Mucosa of descending colon (tissue), 3 donors: Measurements from ENCODE around the gene SH3BGR. TPM values are rescaled to one million over a fixed set of nuclear protein-coding genes. Genes with fewer than 3 reads are reported as not detected.

Experiments
- ATAC-seq: fragments of 200-7000 bp; cut with Tn5 transposase; one replicate; pipeline ENCODE4 v1.9.1; 2020; ENCODE audit warnings: mild to moderate bottlenecking, moderate library complexity
- DNase-seq, 3 donors: peaks; one replicate each; pipeline ENCODE4 v3.0.0-alpha.2; 2020
- H3K36me3 ChIP-seq: fragments of 200-600 bp; one replicate; pipeline ENCODE4 v1.8.0; 2021; ENCODE audit warnings: low read depth, mild to moderate bottlenecking
- H3K4me1 ChIP-seq: fragments of 200-600 bp; one replicate; pipeline ENCODE4 v1.8.0; 2021; ENCODE audit warnings: low read depth, mild to moderate bottlenecking
- H3K4me3 ChIP-seq: fragments of 200-600 bp; one replicate; pipeline ENCODE4 v1.8.0; 2021; ENCODE audit warnings: mild to moderate bottlenecking
- H3K9me3 ChIP-seq: fragments of 200-600 bp; one replicate; pipeline ENCODE4 v1.8.0; 2021; ENCODE audit warnings: mild to moderate bottlenecking
- intact Hi-C, 2 donors: fragments of 100-400 bp; cut with DNase I in 1 of 2; cut with micrococcal nuclease in 1 of 2; formaldehyde crosslinking; loops; one replicate each; pipeline versions ENCODE4 v1.11.0 to v1.11.1; 2022; cut with DNase I, micrococcal nuclease
- total RNA-seq, 3 donors: library from RNA; stranded (reverse); fragmentation: NEBNext Ultra II Directional in 2 of 3; extraction: Animal tissue kit (Norgen Biotek cat#: 25700) in 2 of 3; gene quantifications; one replicate each; pipeline versions ENCODE4 v1.2.1 to v1.2.4, GENCODE V29; 2021 to 2023
- TF ChIP-seq, protein P1 (sequence below): fragments of 200-600 bp; IDR thresholded peaks from one replicate; pipeline ENCODE4 v1.8.0; 2022; ENCODE audit warnings: antibody characterized with exemption, mild to moderate bottlenecking
- donor health status: DM: no; HTN: no; CAD: no; lungs with moderate emphysema.
- donor health status: DM: no; HTN: no; CAD: no.
- donor health status: DM: no; HTN: yes; CAD: no.

Gene SH3BGR
- total RNA-seq, 3 donors from 2014 or later: 2.2 to 19.7 (median 5.0) TPM

DNA sequence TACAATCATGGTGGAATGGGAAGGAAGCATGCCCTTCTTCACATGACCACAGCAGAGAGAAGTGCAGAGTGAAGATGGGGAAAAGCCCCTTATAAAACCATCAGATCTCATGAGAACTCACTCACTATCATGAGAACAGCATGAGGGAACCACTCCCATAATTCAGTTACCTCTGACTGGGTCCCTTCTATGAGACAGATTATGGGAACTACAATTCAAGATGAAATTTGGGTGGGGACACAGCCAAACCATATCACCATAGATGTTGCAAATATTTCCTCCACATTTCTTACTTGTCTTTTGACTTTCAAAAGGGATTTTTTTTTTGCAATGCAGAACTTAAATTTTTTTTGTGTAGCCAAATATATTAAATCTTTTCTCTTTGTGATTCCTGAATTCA, 14.8 kb downstream of the SH3BGR start:
- Histone ChIP-seq H3K9me3 (no peaks in the 10 kb centered on the region), H3K36me3 (no peaks in the 10 kb centered on the region), H3K4me1 (no peaks in the 10 kb centered on the region), H3K4me3 (no peak overlapping the region)
- ATAC-seq: no peak
- intact Hi-C loops: no loop called here
- no peak for DNase-seq
- TF ChIP-seq, protein P1, sequence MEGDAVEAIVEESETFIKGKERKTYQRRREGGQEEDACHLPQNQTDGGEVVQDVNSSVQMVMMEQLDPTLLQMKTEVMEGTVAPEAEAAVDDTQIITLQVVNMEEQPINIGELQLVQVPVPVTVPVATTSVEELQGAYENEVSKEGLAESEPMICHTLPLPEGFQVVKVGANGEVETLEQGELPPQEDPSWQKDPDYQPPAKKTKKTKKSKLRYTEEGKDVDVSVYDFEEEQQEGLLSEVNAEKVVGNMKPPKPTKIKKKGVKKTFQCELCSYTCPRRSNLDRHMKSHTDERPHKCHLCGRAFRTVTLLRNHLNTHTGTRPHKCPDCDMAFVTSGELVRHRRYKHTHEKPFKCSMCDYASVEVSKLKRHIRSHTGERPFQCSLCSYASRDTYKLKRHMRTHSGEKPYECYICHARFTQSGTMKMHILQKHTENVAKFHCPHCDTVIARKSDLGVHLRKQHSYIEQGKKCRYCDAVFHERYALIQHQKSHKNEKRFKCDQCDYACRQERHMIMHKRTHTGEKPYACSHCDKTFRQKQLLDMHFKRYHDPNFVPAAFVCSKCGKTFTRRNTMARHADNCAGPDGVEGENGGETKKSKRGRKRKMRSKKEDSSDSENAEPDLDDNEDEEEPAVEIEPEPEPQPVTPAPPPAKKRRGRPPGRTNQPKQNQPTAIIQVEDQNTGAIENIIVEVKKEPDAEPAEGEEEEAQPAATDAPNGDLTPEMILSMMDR: no peak

GRCh38 chr21:39467746-39468145, 16.0 kb downstream of the SH3BGR start:
- Histone ChIP-seq H3K4me3 (no peak overlapping the region), H3K36me3 (no peaks in the 10 kb centered on the region), H3K9me3 (no peaks in the 10 kb centered on the region), H3K4me1 (no peaks in the 10 kb centered on the region)
- ATAC-seq (no peak), DNase-seq (no peak)
- TF ChIP-seq, protein P1: no peak
- intact Hi-C loops: no loop called here

DNA sequence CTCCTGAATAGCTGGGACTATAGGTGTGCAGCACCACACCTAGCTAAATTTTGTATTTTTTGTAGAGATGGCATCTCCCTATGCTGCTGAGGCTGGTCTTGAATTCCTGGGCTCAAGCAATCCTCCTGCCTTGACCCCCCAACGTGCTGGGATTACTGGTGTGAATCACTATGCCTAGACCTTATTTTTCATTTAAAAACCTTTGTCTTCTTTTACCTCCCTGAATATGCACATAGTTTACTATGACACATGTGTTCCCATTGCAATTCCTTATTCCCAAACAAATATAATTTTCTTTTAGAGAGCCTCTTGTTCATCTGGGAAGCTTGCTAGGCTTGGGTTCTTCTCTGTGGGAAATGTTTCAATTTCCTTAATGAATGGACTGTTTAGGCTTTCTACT, 16.8 kb downstream of the SH3BGR start:
- TF ChIP-seq, protein P1: no peak
- Histone ChIP-seq H3K4me3 (no peak overlapping the region), H3K36me3 (no peaks in the 10 kb centered on the region), H3K9me3 (no peaks in the 10 kb centered on the region), H3K4me1 (no peaks in the 10 kb centered on the region)
- no peak for DNase-seq
- intact Hi-C loops: no loop called here
- ATAC-seq: no peak

DNA sequence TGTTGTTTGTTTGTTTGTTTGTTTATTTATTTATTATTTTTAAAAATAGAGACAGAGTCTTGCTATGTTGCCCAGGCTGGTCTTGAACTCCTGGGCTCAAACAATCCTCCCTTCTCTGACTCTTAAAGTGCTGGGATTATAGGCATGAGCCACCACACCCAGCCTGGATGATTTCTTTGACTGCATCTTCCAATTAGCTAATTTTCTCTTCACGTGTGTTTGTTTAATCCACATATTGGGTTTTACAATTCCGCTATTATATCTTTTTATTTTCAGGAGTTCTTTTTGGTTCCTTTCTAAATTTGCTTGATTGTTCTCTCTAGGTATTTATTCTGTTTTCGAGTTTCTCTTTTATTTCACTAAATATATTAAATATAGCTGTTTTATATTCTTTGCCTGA, 19.8 kb downstream of the SH3BGR start:
- H3K36me3 ChIP-seq: no peaks in the 10 kb centered on the region
- no peaks in the 10 kb centered on the region for H3K4me1 ChIP-seq
- ATAC-seq (no peak), DNase-seq (no peak)
- H3K4me3 ChIP-seq: no peak overlapping the region
- intact Hi-C loops: no loop called here
- TF ChIP-seq, protein P1: no peak
- H3K9me3 ChIP-seq: no peaks in the 10 kb centered on the region

DNA sequence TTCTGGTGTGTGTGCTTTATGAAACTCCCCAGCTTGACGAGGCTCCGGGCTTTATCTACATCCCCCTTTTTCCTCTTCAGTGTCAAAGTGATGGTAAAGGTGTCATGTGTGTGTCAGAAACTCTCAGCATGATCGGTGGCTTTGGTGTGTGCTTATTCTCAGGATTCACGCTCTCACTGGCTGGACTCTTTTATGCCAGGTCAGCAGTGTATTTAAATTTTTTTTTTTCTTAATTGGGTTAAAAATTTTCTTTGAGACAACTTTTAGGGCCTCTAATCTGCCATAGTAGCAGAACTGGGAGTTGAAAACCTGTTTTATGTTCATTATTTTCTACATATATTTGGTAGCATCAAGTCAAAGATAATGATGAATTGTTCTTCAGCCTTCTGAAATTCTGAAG, 21.0 kb downstream of the SH3BGR start:
- DNase-seq: no peak
- Histone ChIP-seq H3K9me3 (no peaks in the 10 kb centered on the region), H3K4me3 (no peak overlapping the region), H3K36me3 (no peaks in the 10 kb centered on the region), H3K4me1 (no peaks in the 10 kb centered on the region)
- intact Hi-C loops: no loop called here
- TF ChIP-seq, protein P1: no peak
- ATAC-seq: no peak

DNA sequence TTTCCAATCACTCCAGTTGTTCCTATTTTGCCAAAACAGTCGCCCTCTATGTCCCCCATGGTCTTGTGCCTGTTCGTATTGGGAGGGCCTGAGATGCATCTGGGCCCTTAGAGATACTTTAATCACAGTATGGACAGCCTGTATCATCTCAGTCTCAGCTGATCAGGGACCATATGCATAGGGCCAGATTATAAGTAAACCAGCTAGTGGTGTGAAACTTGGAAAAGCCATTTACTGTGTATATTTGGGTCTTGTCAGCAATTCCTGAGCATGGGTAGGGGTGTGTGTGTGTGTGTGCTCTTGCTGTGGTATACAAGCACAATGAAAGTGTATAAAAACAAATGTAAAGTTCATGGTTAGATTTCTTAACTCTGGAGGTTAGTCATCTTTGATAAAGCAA, 22.8 kb downstream of the SH3BGR start:
- intact Hi-C loops: no loop called here
- no peak for ATAC-seq

More for the DNA sequence above, 22.8 kb downstream of the SH3BGR start:
- Histone ChIP-seq H3K36me3 (no peaks in the 10 kb centered on the region), H3K4me3 (no peak overlapping the region), H3K9me3 (no peaks in the 10 kb centered on the region), H3K4me1 (no peaks in the 10 kb centered on the region)
- TF ChIP-seq, protein P1: no peak
- DNase-seq: no peak
